HG02981 (cell line): ENCODE data around the gene THAP7.
"Not testable (repeated sequence)": the region's sequence is repeated elsewhere in the genome, so short reads cannot be mapped to it uniquely, and the experiment has no call there.

ENCODE experiments used
- ATAC-seq: cut with Tn5 transposase; IDR thresholded peaks from one replicate; pipeline ENCODE4 v1.9.1; 2021; ENCODE audit warnings: mild to moderate bottlenecking, moderate library complexity; ENCODE audit not compliant: unreplicated experiment

Gene THAP7

DNA sequence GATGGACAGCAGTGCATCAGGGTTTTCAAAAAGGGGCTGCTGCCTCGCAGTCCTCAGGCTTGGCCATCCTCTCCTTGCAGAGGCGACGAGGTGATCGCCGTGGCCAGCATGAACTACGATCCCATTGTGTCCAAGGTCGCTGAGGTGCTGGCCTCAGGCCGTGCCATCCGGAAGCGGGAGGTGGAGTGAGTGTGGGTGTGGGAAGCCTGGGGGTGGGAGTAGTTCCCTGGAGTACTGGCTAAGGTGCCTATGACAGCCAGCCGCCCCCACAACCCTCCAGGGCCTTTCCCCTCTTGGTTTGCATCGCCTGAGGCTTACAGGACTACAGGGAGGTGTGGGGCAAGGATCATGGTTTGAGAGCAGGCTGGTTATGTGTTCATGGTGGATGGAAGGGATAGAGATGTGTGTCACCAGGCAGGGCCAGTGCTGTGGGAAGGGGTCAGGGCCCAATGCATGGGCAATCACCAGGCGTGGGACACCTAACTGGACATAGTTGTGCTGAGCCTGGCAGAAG is 21.9 kb downstream of the THAP7 start:
- no peak for ATAC-seq

DNA sequence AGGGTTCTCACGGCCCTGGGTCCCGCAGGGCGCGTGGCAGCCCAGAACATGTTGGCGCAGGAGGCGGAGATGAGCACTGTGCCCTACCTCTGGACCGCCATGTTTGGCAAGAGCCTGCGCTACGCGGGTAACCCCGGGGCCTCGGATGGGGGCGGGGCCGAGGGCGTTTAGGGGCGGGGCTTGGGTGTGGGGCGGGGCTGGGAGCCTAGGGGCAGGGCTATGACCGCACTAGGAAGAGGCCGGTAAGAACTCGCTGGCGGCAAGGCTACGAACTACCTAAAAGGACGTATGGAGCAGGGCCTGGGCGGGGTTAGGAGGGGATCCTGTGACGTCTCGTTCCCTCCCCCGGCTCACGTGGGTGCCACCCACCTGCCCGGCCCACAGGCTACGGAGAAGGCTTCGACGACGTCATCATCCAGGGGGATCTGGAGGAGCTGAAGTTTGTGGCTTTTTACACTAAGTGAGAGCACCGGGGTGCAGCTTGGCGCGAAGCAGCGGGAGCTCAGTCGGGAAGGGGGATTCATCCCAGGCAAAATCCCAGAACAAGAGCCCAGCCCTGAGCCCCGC is 22.6 kb downstream of the THAP7 start:
- ATAC-seq: no peak

DNA sequence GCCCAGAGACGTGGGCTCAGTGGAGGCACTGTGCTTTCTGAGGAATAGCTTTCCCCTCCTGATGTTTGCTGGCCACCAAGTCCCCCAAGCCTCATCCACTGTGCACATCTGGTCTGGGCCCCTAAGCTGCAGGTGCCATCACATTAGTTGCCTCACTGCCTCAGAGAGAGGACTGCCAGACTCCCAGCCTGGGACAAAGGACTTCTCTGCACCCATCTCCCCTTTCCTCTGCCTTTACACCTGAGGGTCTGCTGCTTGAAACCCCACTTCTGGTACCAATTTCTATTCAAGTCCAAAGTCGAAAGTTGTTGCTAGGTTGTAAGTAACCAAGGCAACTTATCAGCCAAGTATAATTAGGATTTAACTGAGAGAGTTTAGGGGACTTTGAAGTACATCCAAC is 23.5 kb downstream of the THAP7 start:
- no peak for ATAC-seq

DNA sequence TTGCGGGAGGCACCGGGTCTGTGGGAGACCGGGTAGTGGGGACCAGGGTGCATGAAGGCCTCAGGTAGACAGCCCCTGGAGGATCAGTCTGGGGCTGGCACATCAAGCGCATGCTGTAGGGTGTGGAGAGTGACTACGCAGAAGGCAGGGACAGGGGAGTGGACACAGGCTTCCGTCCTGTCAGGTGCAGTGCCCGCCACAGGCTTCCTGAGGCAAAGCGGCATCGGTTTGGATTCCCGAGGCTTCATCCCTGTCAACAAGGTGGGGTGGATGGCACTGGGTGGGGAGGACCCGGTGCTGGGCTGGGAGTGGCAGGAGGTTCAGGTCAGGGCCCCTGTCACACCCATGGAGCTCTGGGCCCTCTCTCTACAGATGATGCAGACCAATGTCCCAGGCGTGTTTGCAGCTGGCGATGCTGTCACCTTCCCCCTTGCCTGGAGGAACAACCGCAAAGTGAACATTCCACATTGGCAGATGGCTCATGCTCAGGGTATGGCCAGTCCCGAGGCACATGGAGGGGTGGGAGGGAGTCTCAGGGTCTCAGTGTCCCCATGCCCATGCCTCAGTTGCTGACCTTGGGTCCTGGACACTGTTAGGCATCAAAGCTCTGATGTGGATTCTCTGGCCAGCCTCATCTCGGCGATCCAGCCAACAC is 24.3 kb downstream of the THAP7 start:
- no peak for ATAC-seq

DNA sequence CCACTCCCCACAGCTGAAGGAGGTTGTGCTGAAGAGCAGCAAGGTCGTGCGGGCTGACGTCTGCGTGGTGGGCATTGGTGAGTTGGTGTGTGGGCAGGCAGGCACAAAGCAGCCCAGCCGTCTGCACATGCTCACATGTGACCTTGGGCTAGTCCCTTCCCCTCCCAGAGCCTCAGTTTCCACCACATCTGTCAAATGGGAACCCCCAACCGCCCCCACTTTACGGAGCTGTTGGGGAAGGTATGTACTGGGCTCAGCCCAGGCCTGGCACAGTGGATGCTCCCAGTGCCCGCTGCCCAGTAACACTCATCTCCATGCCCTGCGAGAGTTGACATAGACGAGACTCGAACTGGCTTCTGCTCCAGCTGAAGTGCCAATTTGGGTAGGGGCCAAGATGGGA is 24.9 kb downstream of the THAP7 start:
- ATAC-seq: no peak

DNA sequence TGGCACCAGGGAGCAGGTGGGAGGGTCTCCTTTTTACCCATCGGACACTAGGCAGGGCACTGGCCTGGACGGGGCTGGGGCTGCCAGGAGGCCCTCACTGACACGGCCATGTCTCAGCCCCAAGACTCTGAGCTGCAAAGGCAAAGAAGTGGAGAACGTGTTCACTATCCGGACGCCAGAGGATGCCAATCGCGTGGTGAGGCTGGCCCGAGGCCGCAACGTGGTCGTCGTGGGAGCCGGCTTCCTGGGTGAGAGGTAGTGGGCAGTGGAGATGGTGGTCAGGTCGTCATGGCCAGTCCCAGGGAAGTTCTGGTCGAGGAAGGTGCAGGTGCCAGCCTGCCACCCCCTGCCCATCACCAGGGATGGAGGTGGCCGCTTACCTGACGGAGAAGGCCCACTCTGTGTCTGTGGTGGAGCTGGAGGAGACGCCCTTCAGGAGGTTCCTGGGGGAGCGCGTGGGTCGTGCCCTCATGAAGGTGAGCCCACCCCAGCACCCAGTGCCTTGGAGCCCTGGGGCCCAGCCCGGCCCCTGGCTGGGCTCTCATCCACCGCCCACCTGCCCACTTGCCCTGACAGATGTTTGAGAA is 25.5 kb downstream of the THAP7 start:
- ATAC-seq: no peak

DNA sequence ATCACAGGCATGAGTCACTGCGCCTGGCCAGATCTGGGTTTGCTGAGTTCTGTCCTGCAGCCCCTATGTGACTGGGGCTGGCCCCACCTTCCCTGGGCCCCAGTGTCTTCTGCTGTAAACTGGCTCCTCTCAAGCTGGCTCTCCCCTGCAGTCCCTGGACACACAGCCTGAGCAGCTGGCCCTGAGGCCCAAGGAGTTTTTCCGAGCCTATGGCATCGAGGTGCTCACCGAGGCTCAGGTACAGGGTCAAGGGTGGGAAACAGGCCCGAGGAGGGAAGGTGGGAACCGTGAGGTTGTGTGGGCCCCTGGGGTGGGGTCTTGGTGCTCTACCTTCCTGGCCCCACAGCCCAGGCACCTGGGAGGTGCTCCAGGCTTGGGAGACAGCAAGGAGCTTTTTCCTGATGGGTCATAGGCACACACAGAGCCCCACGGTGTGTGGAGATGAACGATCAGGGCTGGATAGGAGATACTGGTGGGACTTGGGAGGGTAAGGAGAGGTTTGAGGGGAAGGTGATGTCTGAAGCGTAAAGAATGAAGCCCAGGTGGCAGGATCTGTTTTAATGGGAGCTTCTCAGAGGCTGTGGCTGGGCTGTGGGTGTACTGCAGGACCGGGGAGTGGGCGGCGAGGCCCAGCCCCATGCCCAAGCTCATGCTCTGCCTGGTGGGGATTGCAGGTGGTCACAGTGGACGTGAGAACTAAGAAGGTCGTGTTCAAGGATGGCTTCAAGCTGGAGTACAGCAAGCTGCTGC is 26.2 kb downstream of the THAP7 start:
- no peak for ATAC-seq

DNA sequence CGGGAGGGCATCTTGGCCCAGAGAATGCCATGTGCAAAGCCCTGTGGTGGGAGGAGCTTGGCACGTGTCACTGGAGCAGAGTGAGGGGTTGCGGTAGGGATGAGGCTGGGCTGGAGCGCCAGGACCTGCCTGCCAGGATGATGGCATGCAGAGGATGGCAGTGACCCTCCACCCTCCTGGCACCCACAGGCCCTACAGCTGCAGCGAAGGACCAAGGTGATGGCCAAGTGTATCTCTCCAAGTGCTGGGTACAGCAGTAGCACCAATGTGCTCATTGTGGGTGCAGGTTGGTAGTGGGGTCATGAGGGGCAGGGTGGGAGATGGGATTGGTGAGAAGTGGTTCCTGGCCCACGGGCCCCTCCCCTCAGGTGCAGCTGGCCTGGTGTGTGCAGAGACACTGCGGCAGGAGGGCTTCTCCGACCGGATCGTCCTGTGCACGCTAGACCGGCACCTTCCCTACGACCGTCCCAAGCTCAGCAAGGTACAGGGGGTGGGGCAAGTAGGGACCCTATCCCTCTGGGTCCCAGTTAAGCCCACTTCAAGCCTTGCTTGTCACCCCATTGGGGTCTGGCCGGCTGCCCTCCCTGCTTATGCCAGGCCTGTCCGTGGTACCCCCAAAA is 27.5 kb downstream of the THAP7 start:
- no peak for ATAC-seq

DNA sequence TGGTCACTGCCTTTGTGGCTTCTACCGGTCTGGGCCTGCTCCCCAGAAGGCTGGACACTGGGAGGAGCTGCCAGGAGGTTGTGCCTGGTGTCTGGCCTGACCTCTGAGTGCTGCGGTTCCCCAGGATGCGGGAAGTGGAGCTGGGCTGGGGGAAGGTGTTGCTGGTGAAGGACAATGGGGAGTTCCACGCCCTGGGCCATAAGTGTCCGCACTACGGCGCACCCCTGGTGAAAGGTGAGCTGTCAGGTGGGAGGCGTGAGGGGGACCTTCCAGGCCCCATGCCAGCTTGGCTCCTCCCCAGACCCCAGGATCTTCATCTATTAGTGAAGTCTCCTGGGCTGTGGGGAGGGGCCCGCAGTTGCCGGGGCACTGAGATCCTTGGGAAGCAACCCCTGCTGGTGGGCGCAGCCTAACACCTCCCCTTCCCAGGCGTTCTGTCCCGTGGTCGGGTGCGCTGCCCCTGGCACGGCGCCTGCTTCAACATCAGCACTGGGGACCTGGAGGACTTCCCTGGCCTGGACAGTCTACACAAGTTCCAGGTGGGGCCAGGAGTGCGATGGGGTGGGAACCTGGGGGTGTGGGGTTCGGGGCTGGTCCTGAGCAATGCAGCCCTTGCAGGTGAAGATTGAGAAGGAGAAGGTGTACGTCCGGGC is 28.2 kb downstream of the THAP7 start:
- no peak for ATAC-seq

DNA sequence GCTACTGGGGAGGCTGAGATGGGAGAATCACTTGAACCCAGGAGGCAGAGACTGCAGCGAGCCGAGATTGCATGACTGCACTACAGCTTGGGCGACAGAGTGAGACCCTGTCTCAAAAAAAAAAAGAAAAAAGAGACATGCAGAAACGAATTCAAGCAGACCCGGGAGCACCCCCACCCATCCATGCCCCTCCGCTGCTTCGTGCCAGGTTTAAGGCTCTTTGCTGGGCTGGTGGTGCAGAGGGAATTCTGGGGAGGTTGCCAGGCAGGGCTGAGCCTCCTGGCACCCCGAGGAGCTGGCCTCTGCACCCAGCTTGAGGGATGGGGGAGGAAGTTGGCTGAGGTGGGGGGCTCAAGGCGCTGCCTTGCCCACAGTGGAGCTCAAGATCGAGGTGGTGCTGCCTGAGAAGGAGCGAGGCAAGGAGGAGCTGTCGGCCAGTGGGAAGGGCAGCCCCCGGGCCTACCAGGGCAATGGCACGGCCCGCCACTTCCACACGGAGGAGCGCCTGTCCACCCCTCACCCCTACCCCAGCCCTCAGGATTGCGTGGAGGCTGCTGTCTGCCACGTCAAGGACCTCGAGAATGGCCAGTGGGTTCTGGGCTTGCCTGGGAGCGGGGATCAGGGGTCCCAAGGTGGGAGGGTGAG is 28.9 kb downstream of the THAP7 start:
- no peak for ATAC-seq

DNA sequence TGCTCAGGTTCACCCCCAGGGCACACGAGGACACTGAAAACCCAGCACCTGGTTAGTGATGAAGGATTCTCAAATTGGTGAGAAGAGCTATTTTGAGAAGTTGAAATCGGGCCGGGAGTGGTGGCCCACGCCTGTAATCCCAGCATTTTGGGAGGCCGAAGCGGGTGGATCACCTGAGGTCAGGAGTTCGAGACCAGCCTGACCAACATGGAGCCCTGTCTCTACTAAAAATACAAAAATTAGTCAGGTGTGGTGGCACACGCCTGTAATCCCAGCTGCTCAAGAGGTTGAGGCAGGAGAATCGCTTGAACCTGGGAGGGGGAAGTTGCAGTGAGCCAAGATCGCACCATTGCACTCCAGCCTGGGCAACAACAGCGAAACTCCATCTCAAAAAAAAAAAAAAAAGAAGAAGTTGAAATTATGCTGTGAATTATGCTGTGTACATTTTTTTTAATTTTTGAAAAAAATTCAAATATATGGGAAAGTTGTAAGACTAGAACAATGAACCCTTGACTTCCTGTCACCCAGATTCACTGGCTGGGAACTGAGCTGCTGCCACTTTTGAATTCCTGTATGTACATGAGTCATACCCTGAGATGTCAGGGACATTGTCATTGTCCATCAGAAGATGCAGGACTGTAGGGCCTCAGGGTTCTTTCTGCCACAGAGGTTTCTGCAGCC is 29.8 kb downstream of the THAP7 start:
- ATAC-seq: not testable (repeated sequence)

DNA sequence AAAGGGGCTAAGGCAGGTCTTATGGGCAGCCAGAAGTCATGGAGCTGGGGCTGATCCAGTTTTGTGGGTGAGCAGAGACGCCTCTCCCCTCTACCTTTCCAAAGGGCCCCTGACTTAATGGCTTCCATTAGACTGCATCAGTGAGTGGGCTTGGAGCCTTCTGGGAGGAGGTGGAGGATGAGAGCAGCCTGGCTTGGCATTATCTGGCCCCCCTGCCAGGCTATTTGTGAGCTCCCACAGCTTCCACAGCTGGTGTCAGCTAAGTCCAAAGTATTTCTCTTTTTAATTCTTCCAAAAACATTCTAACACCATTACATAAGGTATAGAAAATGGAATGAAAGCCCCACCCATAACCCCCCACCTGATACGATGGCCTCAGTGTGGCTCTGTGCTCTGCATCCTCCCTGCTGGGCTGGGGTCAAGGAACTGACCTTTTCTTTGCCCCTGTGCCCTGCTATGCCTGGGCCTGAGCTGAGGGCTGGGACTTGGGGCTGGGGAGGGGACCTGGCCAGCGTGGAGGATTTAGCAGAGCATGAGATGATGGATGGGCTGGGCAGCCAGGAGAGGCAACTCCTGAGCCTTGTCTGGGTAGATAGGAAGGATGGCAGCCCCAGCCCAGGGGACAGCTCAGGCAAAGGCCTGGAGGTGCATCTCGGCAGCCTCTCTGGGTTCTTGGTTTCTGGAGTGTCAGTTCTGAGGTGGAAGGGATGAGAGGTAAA is 30.8 kb downstream of the THAP7 start:
- no peak for ATAC-seq

DNA sequence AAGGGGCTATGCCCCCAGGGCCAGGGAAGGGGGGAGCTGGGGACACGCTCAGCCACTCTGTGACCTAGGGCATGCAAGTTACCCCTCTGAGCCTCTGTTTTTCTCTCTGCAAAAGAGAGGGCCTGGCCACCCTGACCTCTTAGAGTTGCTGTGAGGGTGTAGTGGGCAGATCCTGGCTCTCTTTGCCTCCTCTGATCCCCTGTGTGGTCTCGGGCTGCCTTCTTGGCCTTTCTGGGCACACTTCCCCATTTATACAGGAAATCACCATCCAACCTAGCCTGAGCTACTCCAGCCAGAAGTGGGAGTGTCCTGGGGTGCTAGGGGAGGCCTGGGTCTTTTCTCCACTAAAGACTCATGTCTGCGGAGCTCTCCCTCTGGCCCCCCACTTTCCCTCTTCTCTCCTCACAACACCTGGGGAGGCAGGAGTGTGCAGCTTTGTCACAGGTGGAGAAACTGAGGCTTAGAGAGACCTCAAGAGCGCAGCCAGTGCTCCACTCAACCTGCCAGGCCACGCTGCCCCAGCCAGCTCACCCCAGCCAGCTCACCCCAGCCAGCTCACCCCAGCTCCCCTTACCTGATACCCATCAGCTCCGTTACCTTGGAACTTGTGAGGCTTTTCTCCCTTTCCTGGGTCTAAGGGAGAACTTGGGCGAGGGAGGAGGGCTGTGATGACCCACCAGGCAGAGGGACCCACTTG is 33.5 kb downstream of the THAP7 start:
- ATAC-seq: no peak

DNA sequence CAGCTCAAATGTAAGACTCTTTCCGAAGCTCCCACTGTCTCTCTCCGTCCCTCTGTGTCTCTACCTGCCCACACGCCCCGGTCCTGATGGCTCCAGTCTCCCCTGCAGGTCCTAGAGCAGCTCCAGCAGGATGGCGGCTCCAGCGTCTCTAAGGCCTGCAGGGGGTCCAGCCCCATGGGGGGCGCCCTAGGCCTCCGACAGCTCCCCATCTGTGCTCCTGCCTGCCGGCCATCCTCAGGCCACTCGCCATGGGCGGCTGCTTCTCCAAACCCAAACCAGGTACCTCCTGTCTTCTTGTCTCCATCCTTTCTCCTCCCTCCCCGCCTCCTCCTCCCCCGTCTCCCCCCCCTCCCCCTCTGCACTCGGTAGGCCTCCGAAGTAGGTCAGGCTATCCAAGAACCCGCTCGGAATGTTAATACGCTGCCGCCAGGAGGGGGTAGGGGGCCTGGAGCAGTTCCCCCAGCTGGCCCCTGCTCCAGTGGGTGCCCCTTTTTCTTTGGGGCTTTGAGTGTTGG is 34.2 kb downstream of the THAP7 start:
- no peak for ATAC-seq

DNA sequence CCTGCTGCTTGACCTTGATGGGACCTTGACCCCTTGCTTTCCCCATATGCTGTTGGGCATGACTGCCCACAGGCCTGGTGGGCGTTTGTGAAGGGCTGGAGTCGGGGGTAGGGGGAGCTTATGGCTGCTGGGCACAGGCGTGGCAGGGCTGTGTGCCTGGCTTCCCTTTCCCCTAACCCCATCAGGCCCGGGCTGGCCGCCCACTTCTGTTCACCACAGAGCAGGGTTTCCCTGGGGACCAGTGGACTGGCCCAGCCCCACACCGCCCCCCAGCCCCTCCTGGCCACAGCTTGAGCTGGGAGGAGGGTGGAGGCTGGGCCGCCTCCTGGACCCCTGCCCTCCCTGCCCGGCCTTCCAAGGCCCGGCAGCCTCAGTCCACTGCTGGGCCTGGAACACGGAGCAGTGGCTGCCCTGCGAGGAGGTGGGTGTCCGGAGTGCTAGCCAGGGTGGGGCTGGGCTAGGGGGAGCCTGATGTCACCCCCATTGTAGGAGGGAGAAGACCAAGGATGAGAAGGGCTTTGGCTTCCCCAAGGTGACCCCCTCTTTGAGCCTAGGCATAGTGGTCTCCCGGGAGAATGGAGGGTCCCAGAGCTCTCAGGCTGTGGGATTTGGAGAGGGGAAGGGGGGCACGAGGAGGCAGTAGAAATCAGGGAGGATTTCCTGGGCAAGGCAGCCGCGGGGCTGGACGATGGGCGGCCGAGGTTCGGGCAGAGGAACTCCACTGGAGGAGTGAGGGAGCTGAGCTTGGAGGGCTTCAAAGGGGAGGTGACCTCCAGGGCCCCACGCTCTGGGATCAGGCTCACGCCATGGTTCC is 34.8 kb downstream of the THAP7 start, which contains the start of gene AIFM3:
Gene AIFM3, plus strand, starts transcription at position 373 of the 814 bp plus-strand sequence. CDS start 690 bp downstream, outside the sequence.
- ATAC-seq: no peak

DNA sequence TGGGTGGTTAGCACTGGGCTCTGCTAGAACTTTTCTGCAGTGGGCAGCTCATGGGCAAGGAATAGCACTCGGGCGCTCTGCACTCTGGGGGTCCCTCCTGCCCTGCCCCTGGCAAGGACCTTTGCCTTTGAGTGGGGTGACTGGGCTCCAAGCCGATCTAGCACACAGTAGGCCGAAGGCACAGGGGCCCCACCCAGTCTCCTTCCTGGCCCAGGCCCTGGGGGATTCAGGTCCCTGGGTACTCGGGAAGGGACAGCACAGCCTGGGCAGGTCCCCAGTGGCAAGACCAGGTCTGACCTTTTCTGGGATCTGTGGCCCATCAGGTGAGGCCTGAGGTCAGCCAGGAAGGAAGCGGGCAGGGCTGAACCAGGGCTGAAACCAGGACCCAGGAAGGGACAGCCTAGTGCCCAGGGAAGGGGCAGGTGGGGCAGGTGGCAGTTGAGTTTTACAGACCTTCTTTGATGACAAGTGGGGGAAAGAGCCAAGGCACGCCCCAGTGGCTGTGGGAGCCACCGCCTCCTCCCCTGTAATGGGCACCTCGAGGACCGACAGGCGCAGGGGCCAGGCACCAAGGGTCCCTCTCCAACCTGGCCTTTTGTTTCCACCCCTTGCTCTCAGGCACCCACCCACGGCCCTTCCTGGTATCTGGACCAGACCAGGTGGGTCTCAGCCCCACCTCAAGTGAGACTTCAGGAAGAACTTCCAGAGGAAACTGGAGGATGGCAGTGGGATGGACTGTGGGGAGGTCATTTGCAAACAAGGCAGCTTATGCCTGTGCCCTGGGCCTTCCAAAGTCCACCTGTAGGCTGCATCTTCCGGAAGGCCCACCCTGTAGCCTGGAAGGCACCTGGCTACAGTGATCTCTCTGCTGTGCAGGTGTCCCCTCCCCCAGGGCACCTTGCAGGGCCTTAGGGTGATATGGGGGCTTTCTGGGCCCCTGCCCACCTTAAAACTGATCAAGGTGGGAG is 35.7 kb downstream of the THAP7 start:
- ATAC-seq: no peak
